GM23338 (cell line): ENCODE results near the gene MSH4.

Experiments used
- CREB1 ChIP-seq: fragments of 250-450 bp; sonication (Bioruptor Pico); IDR thresholded peaks from 2 replicates; pipeline ENCODE4 v1.5.0; 2020; ENCODE audit warnings: low read depth, mild to moderate bottlenecking, moderate library complexity
- CTCF ChIP-seq, 2 experiments: fragments of 200-600 bp in 1 of 2; sonication (generic) in 1 of 2; conservative IDR thresholded peaks; 2 replicates each; pipeline versions ENCODE4 v1.5.1 to v1.6.1; 2016 to 2017; ENCODE audit warnings: antibody characterized with exemption in 2 of 2, low read depth in 2 of 2, mild to moderate bottlenecking in 2 of 2, moderate library complexity in 1 of 2
- EZH2 ChIP-seq: fragments of 200-600 bp; sonication (generic); IDR thresholded peaks from one replicate; pipeline ENCODE4 v1.8.0; 2017; ENCODE audit warnings: antibody characterized with exemption, mild to moderate bottlenecking, low read depth; ENCODE audit not compliant: unreplicated experiment
- EZH2phosphoT487 ChIP-seq: fragments of 200-600 bp; sonication (generic); IDR thresholded peaks from one replicate; pipeline ENCODE4 v1.8.1; 2018; ENCODE audit warnings: antibody characterized with exemption; ENCODE audit not compliant: unreplicated experiment
- JUNB ChIP-seq: IDR thresholded peaks from one replicate; pipeline ENCODE4 v1.6.1; 2016; ENCODE audit warnings: antibody characterized with exemption; ENCODE audit not compliant: unreplicated experiment
- TF ChIP-seq, protein P1 (sequence below): IDR thresholded peaks from one replicate; pipeline ENCODE4 v1.6.1; 2018; ENCODE audit warnings: antibody characterized with exemption; ENCODE audit not compliant: unreplicated experiment

- no peak for TF ChIP-seq CTCF (conservative IDR thresholded peaks at IDR 0.05; ENCODE audit: low read depth in 2 of 2)
- no peak for TF ChIP-seq EZH2phosphoT487
- TF ChIP-seq JUNB: no peak
- TF ChIP-seq, protein P1, sequence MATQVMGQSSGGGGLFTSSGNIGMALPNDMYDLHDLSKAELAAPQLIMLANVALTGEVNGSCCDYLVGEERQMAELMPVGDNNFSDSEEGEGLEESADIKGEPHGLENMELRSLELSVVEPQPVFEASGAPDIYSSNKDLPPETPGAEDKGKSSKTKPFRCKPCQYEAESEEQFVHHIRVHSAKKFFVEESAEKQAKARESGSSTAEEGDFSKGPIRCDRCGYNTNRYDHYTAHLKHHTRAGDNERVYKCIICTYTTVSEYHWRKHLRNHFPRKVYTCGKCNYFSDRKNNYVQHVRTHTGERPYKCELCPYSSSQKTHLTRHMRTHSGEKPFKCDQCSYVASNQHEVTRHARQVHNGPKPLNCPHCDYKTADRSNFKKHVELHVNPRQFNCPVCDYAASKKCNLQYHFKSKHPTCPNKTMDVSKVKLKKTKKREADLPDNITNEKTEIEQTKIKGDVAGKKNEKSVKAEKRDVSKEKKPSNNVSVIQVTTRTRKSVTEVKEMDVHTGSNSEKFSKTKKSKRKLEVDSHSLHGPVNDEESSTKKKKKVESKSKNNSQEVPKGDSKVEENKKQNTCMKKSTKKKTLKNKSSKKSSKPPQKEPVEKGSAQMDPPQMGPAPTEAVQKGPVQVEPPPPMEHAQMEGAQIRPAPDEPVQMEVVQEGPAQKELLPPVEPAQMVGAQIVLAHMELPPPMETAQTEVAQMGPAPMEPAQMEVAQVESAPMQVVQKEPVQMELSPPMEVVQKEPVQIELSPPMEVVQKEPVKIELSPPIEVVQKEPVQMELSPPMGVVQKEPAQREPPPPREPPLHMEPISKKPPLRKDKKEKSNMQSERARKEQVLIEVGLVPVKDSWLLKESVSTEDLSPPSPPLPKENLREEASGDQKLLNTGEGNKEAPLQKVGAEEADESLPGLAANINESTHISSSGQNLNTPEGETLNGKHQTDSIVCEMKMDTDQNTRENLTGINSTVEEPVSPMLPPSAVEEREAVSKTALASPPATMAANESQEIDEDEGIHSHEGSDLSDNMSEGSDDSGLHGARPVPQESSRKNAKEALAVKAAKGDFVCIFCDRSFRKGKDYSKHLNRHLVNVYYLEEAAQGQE: no peak
- no peak for TF ChIP-seq CREB1 (CRISPR knock-in tag)
- TF ChIP-seq EZH2: no peak
Observed at GRCh38 chr1:75884437-75884836, 87.8 kb downstream of the MSH4 start.
